Measurements from ENCODE around the gene IL22RA2. TPM values are rescaled to one million over a fixed set of nuclear protein-coding genes. Genes with fewer than 3 reads are reported as not detected.
"Not testable (repeated sequence)": the region's sequence is repeated elsewhere in the genome, so short reads cannot be mapped to it uniquely, and the experiment has no call there.

IL22RA2 gene
- total and polyA plus RNA-seq, 4 donors, result 0.05 TPM; not detected in 3

GRCh38 chr6:137107767-137108105, 65.7 kb downstream of the IL22RA2 start:
- Histone ChIP-seq H3K4me3 (ENCODE audit: low read depth in 1 of 3, low read length in 3 of 3) (no peak overlapping the region), H3K9ac (ENCODE audit: low read depth in 1 of 2, low read length in 2 of 2) (no peak overlapping the region), H3K4me1 (ENCODE audit: control insufficient read depth in 4 of 4, insufficient read depth in 4 of 4, low read length in 3 of 4) (no peaks in the 10 kb centered on the region), H3K36me3 (ENCODE audit: control insufficient read depth in 4 of 4, insufficient read depth in 3 of 4, low read depth in 1 of 4, low read length in 3 of 4) (no peaks in the 10 kb centered on the region), H3K27ac (ENCODE audit: low read depth in 1 of 2, low read length in 2 of 2) (no peak overlapping the region), H3K27me3 (ENCODE audit: control insufficient read depth in 4 of 4, insufficient read depth in 4 of 4, low read length in 3 of 4) (no peaks in the 10 kb centered on the region), H3K9me3 (ENCODE audit: control insufficient read depth in 4 of 4, low read length in 3 of 4) (no peaks in the 10 kb centered on the region)
- 47% methylated on average over 1 of the region's 1 CpG for WGBS
- TF ChIP-seq YY1 (IDR thresholded peaks at IDR 0.05), result no peak
- TF ChIP-seq SP1 (IDR thresholded peaks at IDR 0.05), result no peak
- TF ChIP-seq RXRA (IDR thresholded peaks at IDR 0.05), result no peak
- no peak for TF ChIP-seq TAF1 (conservative IDR thresholded peaks at IDR 0.05)
- TF ChIP-seq HNF4G (IDR thresholded peaks at IDR 0.05), result no peak
- TF ChIP-seq CTCF (IDR thresholded peaks at IDR 0.05; ENCODE audit: low read depth, low read length, missing input control), result no peak
- no peak for DNase-seq (ENCODE audit: low spot score)

DNA sequence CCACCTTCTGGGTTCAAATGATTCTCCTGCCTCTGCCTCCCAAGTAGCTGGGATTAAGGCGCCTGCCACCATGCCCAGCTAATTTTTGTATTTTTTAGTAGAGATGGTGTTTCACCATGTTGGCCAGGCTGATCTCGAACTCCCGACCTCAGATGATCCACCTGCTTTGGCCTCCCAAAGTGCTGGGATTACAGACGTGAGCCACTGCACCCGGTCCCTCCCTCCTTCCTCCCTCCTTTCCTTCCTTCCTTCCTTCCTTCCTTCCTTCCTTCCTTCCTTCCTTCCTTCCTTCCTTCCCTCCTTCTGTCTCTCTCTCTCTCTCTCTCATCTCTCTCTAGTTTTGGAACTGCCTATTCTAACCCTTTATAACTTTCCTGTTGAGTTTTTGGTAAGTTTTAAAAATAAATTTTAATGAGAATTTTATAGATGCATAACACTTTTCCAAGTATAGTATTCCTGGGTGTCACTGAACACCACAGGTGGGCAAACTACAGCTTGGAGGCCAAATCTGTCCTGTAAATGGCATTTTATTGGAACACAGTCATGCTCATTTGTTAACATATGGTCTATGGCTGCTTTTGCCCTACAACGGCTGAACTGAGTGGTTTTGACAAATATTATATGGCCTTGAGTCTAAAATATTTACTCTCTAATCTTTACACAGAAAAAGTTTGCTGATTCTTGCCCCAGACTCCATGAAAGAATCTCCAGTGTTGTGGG, 66.2 kb downstream of the IL22RA2 start:
- DNase-seq (ENCODE audit: low spot score); H3K9ac ChIP-seq (ENCODE audit: low read depth in 1 of 2, low read length in 2 of 2); H3K36me3 ChIP-seq (ENCODE audit: control insufficient read depth in 4 of 4, insufficient read depth in 3 of 4, low read depth in 1 of 4, low read length in 3 of 4); H3K27me3 ChIP-seq (ENCODE audit: control insufficient read depth in 4 of 4, insufficient read depth in 4 of 4, low read length in 3 of 4); H3K4me1 ChIP-seq (ENCODE audit: control insufficient read depth in 4 of 4, insufficient read depth in 4 of 4, low read length in 3 of 4); H3K4me3 ChIP-seq (ENCODE audit: low read depth in 1 of 3, low read length in 3 of 3); H3K27ac ChIP-seq (ENCODE audit: low read depth in 1 of 2, low read length in 2 of 2); H3K9me3 ChIP-seq (ENCODE audit: control insufficient read depth in 4 of 4, low read length in 3 of 4): not testable (repeated sequence)
- WGBS, result 69% methylated on average over 6 of the region's 6 CpGs

DNA sequence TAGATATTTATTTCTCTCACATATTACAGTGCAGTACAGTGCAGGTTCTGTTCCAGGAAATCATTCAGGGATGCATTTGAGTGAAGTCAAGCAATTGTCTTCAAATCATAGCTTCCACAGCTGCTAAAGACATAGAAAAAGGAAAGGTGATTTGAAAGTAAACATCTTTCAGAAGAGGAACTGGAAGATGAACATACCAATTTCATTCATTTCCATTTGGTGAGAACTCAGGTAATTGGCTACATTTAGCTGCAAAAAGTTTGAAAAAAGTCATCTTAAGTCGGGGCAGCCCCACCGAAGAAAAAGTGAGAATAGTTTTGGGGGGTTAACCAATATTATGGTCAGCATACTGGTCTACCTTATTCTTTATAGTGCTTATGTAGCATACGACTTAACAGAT, 67.3 kb downstream of the IL22RA2 start:
- no peak overlapping the region for H3K27ac ChIP-seq (ENCODE audit: low read depth in 1 of 2, low read length in 2 of 2)
- H3K4me3 ChIP-seq (ENCODE audit: low read depth in 1 of 3, low read length in 3 of 3), result no peak overlapping the region
- 90% methylated on average over 3 of the region's 3 CpGs for WGBS
- no peaks in the 10 kb centered on the region for H3K4me1 ChIP-seq (ENCODE audit: control insufficient read depth in 4 of 4, insufficient read depth in 4 of 4, low read length in 3 of 4)
- TF ChIP-seq SP1 (IDR thresholded peaks at IDR 0.05), result no peak
- no peak for TF ChIP-seq TAF1 (conservative IDR thresholded peaks at IDR 0.05)
- TF ChIP-seq FOXA2 (IDR thresholded peaks at IDR 0.05), result no peak
- TF ChIP-seq HNF4A (conservative IDR thresholded peaks at IDR 0.05), result no peak
- TF ChIP-seq RXRA (IDR thresholded peaks at IDR 0.05), result no peak
- no peak for TF ChIP-seq HNF4G (IDR thresholded peaks at IDR 0.05)
- TF ChIP-seq, protein P1, sequence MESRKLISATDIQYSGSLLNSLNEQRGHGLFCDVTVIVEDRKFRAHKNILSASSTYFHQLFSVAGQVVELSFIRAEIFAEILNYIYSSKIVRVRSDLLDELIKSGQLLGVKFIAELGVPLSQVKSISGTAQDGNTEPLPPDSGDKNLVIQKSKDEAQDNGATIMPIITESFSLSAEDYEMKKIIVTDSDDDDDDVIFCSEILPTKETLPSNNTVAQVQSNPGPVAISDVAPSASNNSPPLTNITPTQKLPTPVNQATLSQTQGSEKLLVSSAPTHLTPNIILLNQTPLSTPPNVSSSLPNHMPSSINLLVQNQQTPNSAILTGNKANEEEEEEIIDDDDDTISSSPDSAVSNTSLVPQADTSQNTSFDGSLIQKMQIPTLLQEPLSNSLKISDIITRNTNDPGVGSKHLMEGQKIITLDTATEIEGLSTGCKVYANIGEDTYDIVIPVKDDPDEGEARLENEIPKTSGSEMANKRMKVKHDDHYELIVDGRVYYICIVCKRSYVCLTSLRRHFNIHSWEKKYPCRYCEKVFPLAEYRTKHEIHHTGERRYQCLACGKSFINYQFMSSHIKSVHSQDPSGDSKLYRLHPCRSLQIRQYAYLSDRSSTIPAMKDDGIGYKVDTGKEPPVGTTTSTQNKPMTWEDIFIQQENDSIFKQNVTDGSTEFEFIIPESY (IDR thresholded peaks at IDR 0.05), result no peak
- no peaks in the 10 kb centered on the region for H3K36me3 ChIP-seq (ENCODE audit: control insufficient read depth in 4 of 4, insufficient read depth in 3 of 4, low read depth in 1 of 4, low read length in 3 of 4)
- no peak for DNase-seq (ENCODE audit: low spot score)
- H3K9me3 ChIP-seq (ENCODE audit: control insufficient read depth in 4 of 4, low read length in 3 of 4), result no peaks in the 10 kb centered on the region
- no peak overlapping the region for H3K9ac ChIP-seq (ENCODE audit: low read depth in 1 of 2, low read length in 2 of 2)
- H3K27me3 ChIP-seq (ENCODE audit: control insufficient read depth in 4 of 4, insufficient read depth in 4 of 4, low read length in 3 of 4), result no peaks in the 10 kb centered on the region

- Histone ChIP-seq H3K27ac (ENCODE audit: low read depth in 1 of 2, low read length in 2 of 2) (no peak overlapping the region), H3K4me1 (ENCODE audit: control insufficient read depth in 4 of 4, insufficient read depth in 4 of 4, low read length in 3 of 4) (no peaks in the 10 kb centered on the region), H3K27me3 (ENCODE audit: control insufficient read depth in 4 of 4, insufficient read depth in 4 of 4, low read length in 3 of 4) (no peaks in the 10 kb centered on the region), H3K36me3 (ENCODE audit: control insufficient read depth in 4 of 4, insufficient read depth in 3 of 4, low read depth in 1 of 4, low read length in 3 of 4) (no peaks in the 10 kb centered on the region), H3K4me3 (ENCODE audit: low read depth in 1 of 3, low read length in 3 of 3) (no peak overlapping the region), H3K9ac (ENCODE audit: low read depth in 1 of 2, low read length in 2 of 2) (no peak overlapping the region), H3K9me3 (ENCODE audit: control insufficient read depth in 4 of 4, low read length in 3 of 4) (no peaks in the 10 kb centered on the region)
- WGBS, result 78% methylated on average over 4 of the region's 4 CpGs
- TF ChIP-seq FOXA1 (IDR thresholded peaks at IDR 0.05), result no peak
- DNase-seq (ENCODE audit: low spot score), result no peak
Observed at GRCh38 chr6:137105375-137105774, 68.1 kb downstream of the IL22RA2 start.
